HUDEP-2 (cell line): ENCODE results near the gene CD1B.
A peak's percentile ranks its signal among the peaks of the same experiment; 100 is the strongest.
"Not testable (repeated sequence)": the region's sequence is repeated elsewhere in the genome, so short reads cannot be mapped to it uniquely, and the experiment has no call there.

Source experiments
- DNase-seq, 76 experiments: peaks; one replicate each; lab custom pipeline; 2025; ENCODE audit not compliant: unreplicated experiment in 76 of 76; lab: John Stamatoyannopoulos, UW

CD1B gene

GRCh38 chr1:158329733-158330132, 1.6 kb downstream of the CD1B start:
- DNase-seq, result peak in 16 of 76 experiments; percentile 0 to 28 (median 4)

- no peak for DNase-seq
These were observed 2.0 kb downstream of the CD1B start for GRCh38 chr1:158329300-158329699.

- DNase-seq, result no peak
These were observed 2.9 kb downstream of the CD1B start for GRCh38 chr1:158328426-158328825.

GRCh38 chr1:158327481-158327880, 3.9 kb downstream of the CD1B start:
- DNase-seq, result no peak

- no peak for DNase-seq
These were observed 6.9 kb downstream of the CD1B start for GRCh38 chr1:158324395-158324794.

GRCh38 chr1:158323866-158324265, 7.5 kb downstream of the CD1B start:
- DNase-seq, result no peak

GRCh38 chr1:158311066-158311465, 20.3 kb downstream of the CD1B start:
- no peak for DNase-seq

GRCh38 chr1:158310623-158311022, 20.7 kb downstream of the CD1B start:
- no peak for DNase-seq

GRCh38 chr1:158295791-158296190, 35.5 kb downstream of the CD1B start:
- DNase-seq, result no peak

- DNase-seq, result no peak
These were observed 40.9 kb downstream of the CD1B start for GRCh38 chr1:158290321-158290844.

- no peak for DNase-seq
These were observed 41.5 kb downstream of the CD1B start, which contains the start of gene CD1C for GRCh38 chr1:158289811-158290210. Gene CD1C (plus strand): TSS chr1:158289923. CDS start chr1:158290065, 142 bp downstream.

- no peak for DNase-seq
These were observed 44.4 kb downstream of the CD1B start for GRCh38 chr1:158286941-158287346.

GRCh38 chr1:158286487-158286886, 44.8 kb downstream of the CD1B start:
- no peak for DNase-seq

- peak in 4 of 76 experiments; percentile 0 to 2 (median 2) for DNase-seq
These were observed 45.5 kb downstream of the CD1B start for GRCh38 chr1:158285756-158286241.

- no peak for DNase-seq
These were observed 47.4 kb downstream of the CD1B start for GRCh38 chr1:158283965-158284364.

- DNase-seq, result not testable (repeated sequence)
These were observed 48.9 kb downstream of the CD1B start for GRCh38 chr1:158282421-158282820.
